ENCODE results near the gene AP1B1.

The AP1B1 gene

DNA sequence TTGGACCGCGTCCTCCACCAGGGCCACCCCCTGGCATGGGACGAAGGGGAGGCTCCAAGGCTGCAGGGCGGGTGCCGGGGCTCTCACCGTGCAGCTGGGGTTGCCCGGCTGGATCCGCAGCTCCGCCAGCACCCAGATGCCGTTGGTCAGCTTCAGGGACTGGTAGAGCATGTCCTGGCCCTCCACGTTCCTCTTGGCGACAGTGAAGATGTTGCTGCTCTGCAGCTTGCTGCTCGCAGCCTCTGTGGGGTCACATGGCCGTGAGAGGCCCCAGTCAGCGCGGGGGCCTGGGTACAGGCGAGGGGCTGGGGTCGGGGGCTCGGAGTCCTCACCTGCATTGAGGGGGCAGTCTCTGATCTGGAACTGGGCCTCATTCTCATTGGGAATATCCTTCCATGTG, 58.1 kb downstream of the AP1B1 start:
- no peak for DNase-seq (ENCODE audit: low spot score)
- TF ChIP-seq CTCF (IDR thresholded peaks at IDR 0.05; ENCODE audit: extremely low read depth, insufficient read depth, missing control alignments), result no peak
- in situ Hi-C loops (cut with MboI; ENCODE audit: low pct_unique_long_range_greater_than_20kb, low sequenced_read_pairs, unreplicated experiment), result no loop called here

DNA sequence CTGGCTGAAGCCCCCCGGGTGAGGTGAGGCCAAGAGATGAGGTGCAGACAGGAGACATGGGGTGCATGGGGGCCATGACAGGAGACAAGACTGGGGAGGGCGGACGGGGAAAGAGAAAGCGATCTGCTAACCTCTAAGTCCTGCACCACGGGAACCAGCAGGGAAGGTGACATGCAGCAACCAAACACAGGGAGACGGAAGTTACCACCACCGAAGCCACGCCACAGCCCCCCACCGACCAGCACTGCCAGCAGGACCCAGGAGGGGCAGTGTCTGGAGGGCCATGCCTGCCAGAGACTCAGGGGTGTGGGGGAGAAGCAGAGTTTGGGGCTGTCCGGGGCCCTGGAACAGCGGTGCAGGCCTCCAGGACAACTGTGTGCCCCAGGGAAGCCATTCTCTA, 58.8 kb downstream of the AP1B1 start:
- DNase-seq (ENCODE audit: low spot score), result no peak
- TF ChIP-seq CTCF (IDR thresholded peaks at IDR 0.05; ENCODE audit: extremely low read depth, insufficient read depth, missing control alignments), result no peak
- in situ Hi-C loops (cut with MboI; ENCODE audit: low pct_unique_long_range_greater_than_20kb, low sequenced_read_pairs, unreplicated experiment), result no loop called here

GRCh38 chr22:29328566-29329500, 59.5 kb downstream of the AP1B1 start:
- in situ Hi-C loops (cut with MboI; ENCODE audit: low pct_unique_long_range_greater_than_20kb, low sequenced_read_pairs, unreplicated experiment), result no loop called here
- DNase-seq (ENCODE audit: low spot score), result no peak
- TF ChIP-seq CTCF (IDR thresholded peaks at IDR 0.05; ENCODE audit: extremely low read depth, insufficient read depth, missing control alignments), result no peak

DNA sequence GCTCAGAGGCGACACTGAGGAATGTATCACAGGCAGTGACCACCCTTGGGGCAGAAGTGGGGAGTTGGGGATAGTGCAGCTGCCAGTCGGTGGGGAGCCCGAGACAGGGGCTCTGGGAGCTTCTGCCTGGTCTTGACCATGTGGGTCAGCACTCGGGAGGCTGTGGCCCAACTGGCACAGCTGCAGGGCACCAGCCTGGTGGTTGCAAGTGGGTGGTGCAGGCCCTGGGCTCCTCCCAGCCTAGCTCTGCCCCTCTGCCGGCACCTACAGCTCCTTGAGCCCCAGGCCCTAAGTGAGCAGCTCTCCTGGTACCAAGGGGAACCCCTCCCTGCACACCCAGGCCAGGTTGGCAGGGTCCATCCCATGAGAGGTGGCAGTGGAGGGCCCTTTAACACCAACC, 60.3 kb downstream of the AP1B1 start:
- in situ Hi-C loops (cut with MboI; ENCODE audit: low pct_unique_long_range_greater_than_20kb, low sequenced_read_pairs, unreplicated experiment), result no loop called here

DNA sequence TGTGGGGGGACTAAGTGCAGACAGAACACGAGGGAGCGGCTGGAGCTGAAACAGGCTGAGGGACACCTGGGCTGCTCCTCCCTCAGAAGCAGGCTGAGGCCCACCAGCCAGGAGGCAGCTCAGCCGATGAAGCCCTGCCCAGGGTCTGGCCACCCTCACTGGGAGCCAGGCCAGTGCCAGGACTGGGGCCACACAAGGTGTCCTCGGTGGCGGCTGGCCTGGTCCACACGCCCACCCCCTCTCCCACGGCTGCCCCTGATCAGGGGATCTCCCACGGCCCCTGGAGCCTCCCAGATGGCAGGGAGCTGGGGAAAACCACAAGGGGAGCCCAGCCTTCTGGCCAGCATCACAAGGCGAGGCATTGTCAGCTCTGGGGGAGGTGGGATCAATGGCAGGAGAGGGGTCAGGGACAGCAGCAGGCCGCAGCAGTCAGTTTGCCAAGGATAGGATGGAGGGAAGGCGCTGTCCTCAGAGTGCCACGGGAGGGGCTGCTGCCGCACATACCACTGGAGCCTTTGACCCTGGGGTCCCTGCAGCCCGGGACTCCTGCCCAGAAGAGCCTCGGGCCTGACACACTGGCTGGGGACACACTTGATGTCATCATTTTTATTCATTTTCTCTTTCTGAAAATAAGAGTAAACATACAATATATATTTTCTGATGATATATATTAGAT, 61.1 kb downstream of the AP1B1 start:
- no peak for DNase-seq (ENCODE audit: low spot score)
- TF ChIP-seq CTCF (IDR thresholded peaks at IDR 0.05; ENCODE audit: extremely low read depth, insufficient read depth, missing control alignments), result no peak
- in situ Hi-C loops (cut with MboI; ENCODE audit: low pct_unique_long_range_greater_than_20kb, low sequenced_read_pairs, unreplicated experiment), result no loop called here

More for the DNA sequence above, 60.3 kb downstream of the AP1B1 start:
- TF ChIP-seq CTCF (IDR thresholded peaks at IDR 0.05; ENCODE audit: extremely low read depth, insufficient read depth, missing control alignments), result no peak
- DNase-seq (ENCODE audit: low spot score), result no peak

DNA sequence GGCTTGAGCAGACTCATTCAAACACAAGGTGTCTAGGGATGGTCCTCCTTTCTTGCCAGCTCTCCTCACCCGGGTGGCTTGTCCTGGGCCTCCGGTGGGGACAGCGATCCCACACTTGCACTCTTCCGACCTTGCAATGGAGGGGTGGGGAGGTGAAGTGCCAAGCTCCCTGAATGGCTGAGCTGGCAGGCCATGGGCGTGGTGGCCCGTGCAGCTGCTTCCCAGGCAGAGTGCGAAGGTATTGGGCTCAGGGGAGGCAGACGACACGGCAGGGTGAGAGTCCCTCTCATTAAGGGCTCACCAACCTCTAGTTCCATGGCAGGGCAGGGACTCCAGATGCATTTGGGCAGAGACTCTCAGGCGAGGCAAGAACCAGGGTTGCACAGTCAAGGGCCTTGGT, 61.9 kb downstream of the AP1B1 start:
- in situ Hi-C loops (cut with MboI; ENCODE audit: low pct_unique_long_range_greater_than_20kb, low sequenced_read_pairs, unreplicated experiment), result no loop called here
- no peak for TF ChIP-seq CTCF (IDR thresholded peaks at IDR 0.05; ENCODE audit: extremely low read depth, insufficient read depth, missing control alignments)
- no peak for DNase-seq (ENCODE audit: low spot score)

All from GM13977 (cell line).